AG09319 (cell line): ENCODE data around the gene PIK3R5.

Experiments
- DNase-seq: peaks from one replicate; pipeline ENCODE4 v3.0.0-alpha.2; 2010; ENCODE audit warnings: low read depth; ENCODE audit errors: extremely low read depth
- TF ChIP-seq, protein P1 (sequence below): IDR thresholded peaks from 2 replicates; pipeline ENCODE4 v1.5.1; 2011; ENCODE audit warnings: low read depth, mild to moderate bottlenecking, inconsistent platforms, low read length, moderate library complexity

Gene PIK3R5

GRCh38 chr17:8966926-8967325 is 1.4 kb upstream of the PIK3R5 start:
- TF ChIP-seq, protein P1, sequence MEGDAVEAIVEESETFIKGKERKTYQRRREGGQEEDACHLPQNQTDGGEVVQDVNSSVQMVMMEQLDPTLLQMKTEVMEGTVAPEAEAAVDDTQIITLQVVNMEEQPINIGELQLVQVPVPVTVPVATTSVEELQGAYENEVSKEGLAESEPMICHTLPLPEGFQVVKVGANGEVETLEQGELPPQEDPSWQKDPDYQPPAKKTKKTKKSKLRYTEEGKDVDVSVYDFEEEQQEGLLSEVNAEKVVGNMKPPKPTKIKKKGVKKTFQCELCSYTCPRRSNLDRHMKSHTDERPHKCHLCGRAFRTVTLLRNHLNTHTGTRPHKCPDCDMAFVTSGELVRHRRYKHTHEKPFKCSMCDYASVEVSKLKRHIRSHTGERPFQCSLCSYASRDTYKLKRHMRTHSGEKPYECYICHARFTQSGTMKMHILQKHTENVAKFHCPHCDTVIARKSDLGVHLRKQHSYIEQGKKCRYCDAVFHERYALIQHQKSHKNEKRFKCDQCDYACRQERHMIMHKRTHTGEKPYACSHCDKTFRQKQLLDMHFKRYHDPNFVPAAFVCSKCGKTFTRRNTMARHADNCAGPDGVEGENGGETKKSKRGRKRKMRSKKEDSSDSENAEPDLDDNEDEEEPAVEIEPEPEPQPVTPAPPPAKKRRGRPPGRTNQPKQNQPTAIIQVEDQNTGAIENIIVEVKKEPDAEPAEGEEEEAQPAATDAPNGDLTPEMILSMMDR, result no peak
- no peak for DNase-seq

- TF ChIP-seq, protein P1, result no peak
Measured at GRCh38 chr17:8964801-8965393, 610 bp downstream of the PIK3R5 start.

DNA sequence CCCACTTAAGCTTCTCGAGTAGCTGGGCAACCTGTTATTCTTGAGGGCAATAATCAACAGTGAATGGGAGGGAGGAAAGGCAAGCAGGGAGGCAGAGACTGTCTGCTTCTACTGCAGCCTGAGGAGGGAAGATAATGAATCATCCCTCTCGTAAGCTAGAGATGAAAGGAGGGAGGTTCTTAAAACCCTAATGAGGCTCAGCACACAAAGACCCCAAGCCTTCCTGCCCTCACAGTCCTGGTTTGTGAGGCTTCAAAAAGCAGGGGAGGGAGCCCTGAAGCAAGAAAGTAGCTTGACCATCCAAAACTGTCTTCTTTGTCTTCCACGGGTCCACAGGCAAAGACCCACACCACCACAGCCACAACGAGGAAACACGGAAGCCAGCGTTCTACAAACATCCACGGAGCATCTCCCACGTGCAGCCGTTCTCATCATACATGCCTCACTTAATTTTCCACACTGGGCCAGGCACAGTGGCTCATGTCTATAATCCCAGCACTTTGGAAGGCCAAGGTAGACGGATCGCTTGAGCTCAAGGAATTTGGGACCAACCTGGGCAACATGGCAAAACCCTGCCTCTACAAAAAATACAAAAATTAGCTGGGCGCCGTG is 1.8 kb downstream of the PIK3R5 start:
- TF ChIP-seq, protein P1, result no peak
- no peak for DNase-seq

More at GRCh38 chr17:8964801-8965393, 610 bp downstream of the PIK3R5 start:
- DNase-seq, result no peak

GRCh38 chr17:8963014-8963413 is 2.5 kb downstream of the PIK3R5 start:
- DNase-seq, result no peak
- TF ChIP-seq, protein P1, result no peak

DNA sequence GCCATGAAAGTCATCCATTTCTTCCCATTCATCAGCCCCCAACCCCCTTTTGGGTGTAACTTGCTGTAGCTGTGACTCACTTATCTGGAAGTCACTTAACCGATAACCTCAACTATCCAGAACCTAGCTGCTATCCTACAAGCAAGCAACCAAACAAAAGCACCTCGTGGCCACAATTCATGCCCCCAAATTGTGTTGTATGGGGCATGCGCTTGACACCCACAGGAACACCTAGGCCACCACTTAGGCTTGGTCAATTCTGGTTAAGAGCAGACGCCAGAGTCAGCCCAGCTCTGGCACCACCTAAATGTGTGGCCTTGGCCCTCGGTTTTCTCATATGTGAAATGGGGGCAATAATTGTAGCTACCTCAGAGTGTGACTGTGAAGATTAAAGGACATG is 3.7 kb downstream of the PIK3R5 start:
- DNase-seq, result no peak
- TF ChIP-seq, protein P1, result no peak

- no peak for DNase-seq
- TF ChIP-seq, protein P1, result no peak
Measured at GRCh38 chr17:8960325-8961140, 5.0 kb downstream of the PIK3R5 start.

GRCh38 chr17:8959312-8959918 is 6.1 kb downstream of the PIK3R5 start:
- TF ChIP-seq, protein P1, result no peak
- no peak for DNase-seq
